Liver (tissue), 9 donors: Measurements from ENCODE around the gene CD226. TPM values are rescaled to one million over a fixed set of nuclear protein-coding genes. Genes with fewer than 3 reads are reported as not detected.

ENCODE experiments used
- DNase-seq: peaks from one replicate; pipeline ENCODE4 v3.0.0-alpha.2; 2017; ENCODE audit warnings: low spot score
- H3K27ac ChIP-seq, 2 donors: one replicate each; pipeline ENCODE4 v1.7.0; 2013; ENCODE audit warnings: inconsistent platforms in 2 of 2, low read length in 2 of 2, control low read depth in 1 of 2, low read depth in 1 of 2, mild to moderate bottlenecking in 1 of 2
- H3K27me3 ChIP-seq, 4 donors: one replicate each; pipeline versions ENCODE4 v1.6.1 to v1.7.0; 2013; ENCODE audit warnings: low read length in 3 of 4, inconsistent platforms in 1 of 4, mild to moderate bottlenecking in 1 of 4, moderate library complexity in 1 of 4; ENCODE audit not compliant: control insufficient read depth in 4 of 4, insufficient read depth in 4 of 4
- H3K36me3 ChIP-seq, 4 donors: one replicate each; pipeline versions ENCODE4 v1.6.1 to v1.7.0; 2013; ENCODE audit warnings: low read length in 3 of 4, mild to moderate bottlenecking in 3 of 4, low read depth in 1 of 4, moderate library complexity in 1 of 4; ENCODE audit not compliant: control insufficient read depth in 4 of 4, insufficient read depth in 3 of 4
- H3K4me1 ChIP-seq, 4 donors: one replicate each; pipeline versions ENCODE4 v1.6.1 to v1.7.0; 2013; ENCODE audit warnings: low read length in 3 of 4, mild to moderate bottlenecking in 3 of 4, moderate library complexity in 1 of 4; ENCODE audit not compliant: control insufficient read depth in 4 of 4, insufficient read depth in 4 of 4
- H3K4me3 ChIP-seq, 3 donors: one replicate each; pipeline versions ENCODE4 v1.6.1 to v1.7.0; 2013; ENCODE audit warnings: low read length in 3 of 3, control low read depth in 1 of 3, low read depth in 1 of 3, mild to moderate bottlenecking in 1 of 3
- H3K9ac ChIP-seq, 2 donors: one replicate each; pipeline ENCODE4 v1.7.0; 2013; ENCODE audit warnings: low read length in 2 of 2, mild to moderate bottlenecking in 2 of 2, moderate library complexity in 2 of 2, control low read depth in 1 of 2, low read depth in 1 of 2
- H3K9me3 ChIP-seq, 4 donors: one replicate each; pipeline versions ENCODE4 v1.6.1 to v1.7.0; 2013; ENCODE audit warnings: low read length in 3 of 4; ENCODE audit not compliant: control insufficient read depth in 4 of 4
- ATF3 ChIP-seq: IDR thresholded peaks from 2 replicates; pipeline ENCODE4 v1.6.1; 2016; ENCODE audit warnings: antibody characterized with exemption
- CTCF ChIP-seq: fragments of 150-350 bp; IDR thresholded peaks from 2 replicates; pipeline ENCODE4 v1.5.1; 2017; ENCODE audit warnings: improper control_type of control experiment, low read depth, low read length; ENCODE audit not compliant: missing input control
- EGR1 ChIP-seq, 2 donors: IDR thresholded peaks; 2 replicates each; pipeline ENCODE4 v1.6.1; 2016 to 2018; ENCODE audit warnings: antibody characterized with exemption in 2 of 2, low read depth in 2 of 2
- FOXA1 ChIP-seq: IDR thresholded peaks from 2 replicates; pipeline ENCODE4 v1.6.1; 2016; ENCODE audit warnings: antibody characterized with exemption
- FOXA2 ChIP-seq: IDR thresholded peaks from 2 replicates; pipeline ENCODE4 v1.6.1; 2016; ENCODE audit warnings: antibody characterized with exemption
- GABPA ChIP-seq, 2 donors: IDR thresholded peaks in 1 of 2; conservative IDR thresholded peaks in 1 of 2; 2 replicates each; pipeline ENCODE4 v1.6.1; 2016; ENCODE audit warnings: antibody characterized with exemption in 2 of 2, mild to moderate bottlenecking in 1 of 2, moderate library complexity in 1 of 2
- HNF4A ChIP-seq, 2 donors: conservative IDR thresholded peaks; 2 replicates each; pipeline ENCODE4 v1.6.1; 2016; ENCODE audit warnings: antibody characterized with exemption in 2 of 2, mild to moderate bottlenecking in 2 of 2
- HNF4G ChIP-seq: IDR thresholded peaks from 2 replicates; pipeline ENCODE4 v1.6.1; 2016; ENCODE audit warnings: antibody characterized with exemption
- JUND ChIP-seq, 2 donors: IDR thresholded peaks; 2 replicates each; pipeline ENCODE4 v1.6.1; 2016; ENCODE audit warnings: antibody characterized with exemption in 2 of 2
- MAX ChIP-seq: IDR thresholded peaks from 2 replicates; pipeline ENCODE4 v1.6.1; 2016; ENCODE audit warnings: antibody characterized with exemption
- NR2F2 ChIP-seq: IDR thresholded peaks from 2 replicates; pipeline ENCODE4 v1.6.1; 2016; ENCODE audit warnings: antibody characterized with exemption
- RAD21 ChIP-seq, 2 donors: IDR thresholded peaks; 2 replicates each; pipeline ENCODE4 v1.6.1; 2016; ENCODE audit warnings: antibody characterized with exemption in 2 of 2, mild to moderate bottlenecking in 2 of 2
- RXRA ChIP-seq, 2 donors: IDR thresholded peaks; 2 replicates each; pipeline ENCODE4 v1.6.1; 2017 to 2018; ENCODE audit warnings: antibody characterized with exemption in 2 of 2, mild to moderate bottlenecking in 1 of 2
- SP1 ChIP-seq: IDR thresholded peaks from 2 replicates; pipeline ENCODE4 v1.6.1; 2018; ENCODE audit warnings: antibody characterized with exemption, mild to moderate bottlenecking
- TAF1 ChIP-seq: conservative IDR thresholded peaks from 2 replicates; pipeline ENCODE4 v1.6.1; 2016; ENCODE audit warnings: antibody characterized with exemption, mild to moderate bottlenecking
- YY1 ChIP-seq: IDR thresholded peaks from 2 replicates; pipeline ENCODE4 v1.6.1; 2016; ENCODE audit warnings: antibody characterized with exemption, mild to moderate bottlenecking
- ZBTB33 ChIP-seq: IDR thresholded peaks from 2 replicates; pipeline ENCODE4 v1.6.1; 2016; ENCODE audit warnings: antibody characterized with exemption
- WGBS: extraction: QIAGEN DNeasy Blood & Tissue Kit; methylation state at CpG from one replicate; pipeline ENCODE4 v1.1.7; 2013; 5-methylcytosine and 5-hydroxymethylcytosine counted together
- polyA plus RNA-seq, 2 donors: library from polyadenylated mRNA; stranded (reverse) in 1 of 2; unstranded in 1 of 2; fragments of 200-250 nt in 1 of 2; fragments of >200 nt in 1 of 2; fragmentation: Nextera tagmentation in 1 of 2; extraction: Ambion mirVana in 1 of 2; gene quantifications; one replicate each; pipeline versions ENCODE4 v1.2.1 to v1.2.3, GENCODE V29; 2013 to 2015
- total RNA-seq, 2 donors: library from RNA; depleted of rRNA; stranded (reverse); fragments of >200 nt; gene quantifications; one replicate each; pipeline ENCODE4 v1.2.3, GENCODE V29; 2014
- donor health status: healthy.
- donor health status: healthy.
- donor health status: healthy.
- donor health status: healthy.
- donor health status: healthy.

CD226 gene
- total and polyA plus RNA-seq, 4 donors = 0.50 to 5.2 (median 3.0) TPM

- TF ChIP-seq CTCF (no peak), ZBTB33 (no peak), TAF1 (no peak)
These were observed 33.5 kb upstream of the CD226 start (continued) for GRCh38 chr18:69980982-69981804.

- Histone ChIP-seq H3K36me3 (peaks cover 0 to 17% (median 6%) of the 10 kb centered on the region in 4 donors), H3K27me3 (no peaks in the 10 kb centered on the region), H3K4me3 (no peak overlapping the region), H3K4me1 (no peaks in the 10 kb centered on the region), H3K27ac (no peak overlapping the region), H3K9me3 (peaks cover 2 to 6% (median 6%) of the 10 kb centered on the region in 4 donors), H3K9ac (no peak overlapping the region)
- TF ChIP-seq RAD21 (IDR thresholded peaks at IDR 0.05) (no peak), HNF4G (no peak), SP1 (no peak)
- DNase-seq = no peak
- 79% methylated on average over 4 of the region's 4 CpGs for WGBS
These were observed 32.8 kb upstream of the CD226 start for GRCh38 chr18:69980509-69980908.

- Histone ChIP-seq H3K27ac (no peak overlapping the region), H3K4me1 (no peaks in the 10 kb centered on the region), H3K4me3 (no peak overlapping the region), H3K27me3 (no peaks in the 10 kb centered on the region), H3K9me3 (peaks cover 2 to 6% (median 6%) of the 10 kb centered on the region in 4 donors), H3K9ac (no peak overlapping the region), H3K36me3 (peaks cover 0 to 15% (median 4%) of the 10 kb centered on the region in 4 donors)
- WGBS = 89% methylated on average over 13 of the region's 13 CpGs
- DNase-seq = no peak
- TF ChIP-seq TAF1 = no peak
- TF ChIP-seq CTCF = no peak
- no peak for TF ChIP-seq GABPA (IDR thresholded peaks at IDR 0.05 in 1 of 2, conservative IDR thresholded peaks at IDR 0.05 in 1 of 2)
- no peak for TF ChIP-seq ATF3
- no peak for TF ChIP-seq FOXA1
- no peak for TF ChIP-seq NR2F2
- TF ChIP-seq YY1 = no peak
- TF ChIP-seq HNF4A (conservative IDR thresholded peaks at IDR 0.05) = no peak
- no peak for TF ChIP-seq MAX
- no peak for TF ChIP-seq ZBTB33
- TF ChIP-seq RXRA (IDR thresholded peaks at IDR 0.05) = no peak
- TF ChIP-seq FOXA2 = no peak
- TF ChIP-seq EGR1 (IDR thresholded peaks at IDR 0.05; ENCODE audit: low read depth in 2 of 2) = no peak
- no peak for TF ChIP-seq JUND (IDR thresholded peaks at IDR 0.05)
- no peak for TF ChIP-seq HNF4G
These were observed 31.4 kb upstream of the CD226 start for GRCh38 chr18:69978732-69979715.
